Epithelial cell of proximal tubule (primary cell): ENCODE results near the gene SH3RF3. TPM values are rescaled to one million over a fixed set of nuclear protein-coding genes. Genes with fewer than 3 reads are reported as not detected.

Experiments used
- DNase-seq: peaks from one replicate; pipeline ENCODE4 v3.0.0-alpha.2; 2011; ENCODE audit warnings: low read depth
- H3K4me3 ChIP-seq: 2 replicates; pipeline ENCODE4 v1.5.1; 2011; ENCODE audit warnings: low read depth, mild to moderate bottlenecking, low read length
- CTCF ChIP-seq: conservative IDR thresholded peaks from 2 replicates; pipeline ENCODE4 v1.5.1; 2012; ENCODE audit warnings: low read depth, mild to moderate bottlenecking, low read length
- total RNA-seq: library from RNA; depleted of rRNA; stranded (reverse); fragments of >200 nt; gene quantifications from 2 replicates; pipeline ENCODE4 v1.2.3, GENCODE V29; 2015

Gene SH3RF3
- total RNA-seq, 1 donor from 2014 or later, result 1.7 TPM

- TF ChIP-seq CTCF, result no peak
- no peak overlapping the region for H3K4me3 ChIP-seq
- peak; percentile 23 for DNase-seq
Observed at GRCh38 chr2:109126501-109126860, 2.5 kb upstream of the SH3RF3 start.

GRCh38 chr2:109127556-109127955, 1.4 kb upstream of the SH3RF3 start:
- no peak for DNase-seq
- no peak for TF ChIP-seq CTCF
- H3K4me3 ChIP-seq, result no peak overlapping the region

- H3K4me3 ChIP-seq, result peak overlapping the region; percentile 55
- DNase-seq, result no peak
- TF ChIP-seq CTCF, result peak; percentile 81
Observed at GRCh38 chr2:109128048-109128615, 873 bp upstream of the SH3RF3 start.

- peak overlapping the region; percentile 55 for H3K4me3 ChIP-seq
- DNase-seq, result no peak
- TF ChIP-seq CTCF, result no peak
Observed at GRCh38 chr2:109129356-109129920, 433 bp downstream of the SH3RF3 start.

- no peak for DNase-seq
- H3K4me3 ChIP-seq, result peak overlapping the region; percentile 55
Observed at GRCh38 chr2:109129921-109130722, 1.1 kb downstream of the SH3RF3 start.

GRCh38 chr2:109130723-109130995, 1.7 kb downstream of the SH3RF3 start:
- no peak for DNase-seq
- no peak for TF ChIP-seq CTCF
- H3K4me3 ChIP-seq, result no peak overlapping the region

More at GRCh38 chr2:109129921-109130722, 1.1 kb downstream of the SH3RF3 start:
- no peak for TF ChIP-seq CTCF
